NCI-H2196 treated with DMSO at 0.1 percent for 48 hours (cell line): Measurements from ENCODE around the gene SLC5A2.
A peak's percentile ranks its signal among the peaks of the same experiment; 100 is the strongest.
"Not testable (repeated sequence)": the region's sequence is repeated elsewhere in the genome, so short reads cannot be mapped to it uniquely, and the experiment has no call there.

ENCODE experiments used
- DNase-seq: peaks from one replicate; lab custom pipeline; 2025; ENCODE audit not compliant: unreplicated experiment; lab: John Stamatoyannopoulos, UW

The SLC5A2 gene

GRCh38 chr16:31474773-31475738, 7.9 kb upstream of the SLC5A2 start:
- DNase-seq: no peak

DNA sequence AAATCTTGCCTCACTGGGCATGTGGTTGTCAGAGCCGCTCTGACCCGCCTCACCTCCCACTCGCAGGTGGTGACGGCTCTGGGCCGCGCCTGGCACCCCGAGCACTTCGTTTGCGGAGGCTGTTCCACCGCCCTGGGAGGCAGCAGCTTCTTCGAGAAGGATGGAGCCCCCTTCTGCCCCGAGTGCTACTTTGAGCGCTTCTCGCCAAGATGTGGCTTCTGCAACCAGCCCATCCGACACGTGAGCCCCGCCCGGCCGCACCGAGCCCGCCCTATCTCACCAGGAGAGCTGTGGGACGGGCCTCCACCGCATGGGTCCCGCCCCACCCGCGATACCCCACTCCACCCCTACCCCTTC, 7.0 kb upstream of the SLC5A2 start:
- DNase-seq: no peak

- DNase-seq: no peak
These were observed 6.4 kb upstream of the SLC5A2 start for GRCh38 chr16:31476303-31477219.

- no peak for DNase-seq
These were observed 5.4 kb upstream of the SLC5A2 start for GRCh38 chr16:31477220-31478216.

DNA sequence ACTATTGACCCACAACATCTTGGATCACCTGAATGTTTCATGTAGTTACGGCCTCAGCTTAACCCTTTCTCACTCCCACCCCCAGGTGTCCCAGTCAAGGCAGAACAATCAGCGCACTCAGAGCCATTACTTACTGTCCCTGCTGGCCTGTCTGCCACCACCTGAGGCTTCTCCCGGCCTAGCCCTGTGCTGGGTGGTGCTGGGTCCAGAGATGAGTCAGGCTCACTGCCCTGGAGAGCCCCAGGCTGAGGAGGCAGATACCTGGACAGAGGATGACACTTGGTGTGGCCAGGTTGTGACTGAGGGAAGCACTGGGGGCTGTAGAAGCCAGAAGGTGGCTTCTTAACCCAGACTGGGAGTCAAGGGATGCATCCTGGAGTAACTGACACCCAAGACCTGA, 4.0 kb upstream of the SLC5A2 start:
- no peak for DNase-seq

DNA sequence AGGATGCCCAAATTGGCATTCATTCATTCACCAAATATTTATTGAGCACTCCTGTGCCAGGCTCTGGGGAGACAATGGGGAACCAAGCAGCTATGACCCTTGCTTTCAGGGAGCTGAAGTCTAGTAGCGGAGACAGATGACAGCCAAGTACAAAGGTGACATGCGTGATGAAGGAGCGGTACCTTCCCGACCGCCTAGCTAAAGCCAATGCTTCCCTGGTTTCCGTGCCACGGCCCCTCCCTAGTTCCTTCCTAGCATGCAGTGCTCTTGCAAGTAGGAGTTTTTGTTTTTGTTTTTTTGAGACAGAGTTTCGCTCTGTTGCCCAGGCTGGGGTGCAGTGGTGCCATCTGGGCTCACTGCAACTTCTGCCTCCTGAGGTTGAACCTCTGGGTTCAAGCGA, 3.2 kb upstream of the SLC5A2 start:
- DNase-seq: no peak

DNA sequence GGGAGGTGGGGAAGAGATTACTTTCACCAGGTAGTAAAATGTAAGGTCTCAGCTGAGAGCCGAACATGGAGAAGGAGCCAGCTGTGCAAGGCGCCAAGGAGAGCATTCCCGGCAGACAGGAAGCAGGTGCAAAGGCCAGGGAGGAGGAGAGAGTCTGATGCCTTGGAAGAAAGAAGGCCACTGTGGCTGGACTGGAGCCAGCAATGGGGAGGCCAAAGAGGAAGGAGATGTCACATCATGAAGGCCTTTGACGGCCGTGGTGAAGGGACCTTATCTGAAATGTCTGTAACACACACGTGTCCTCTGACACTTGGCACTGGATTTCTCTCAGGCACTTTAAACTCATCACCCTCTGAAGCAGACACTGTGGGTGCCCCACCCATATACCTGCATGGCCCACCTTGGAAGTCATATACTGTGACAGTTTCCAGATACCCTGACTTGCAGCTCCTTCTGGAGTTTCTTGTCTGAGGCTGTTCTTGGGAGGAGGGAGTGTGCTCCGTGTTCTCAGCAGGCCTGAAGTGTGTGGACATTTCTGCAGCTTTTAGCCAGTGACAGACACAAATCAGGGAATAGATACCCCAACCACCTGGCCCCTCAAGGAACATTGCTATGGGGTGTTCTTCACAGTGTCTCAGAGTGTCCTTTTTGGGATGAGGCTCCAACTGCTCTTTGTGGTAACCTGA, 1.9 kb upstream of the SLC5A2 start:
- no peak for DNase-seq

- DNase-seq: not testable (repeated sequence)
These were observed 1.1 kb downstream of the SLC5A2 start for GRCh38 chr16:31484048-31484447.

DNA sequence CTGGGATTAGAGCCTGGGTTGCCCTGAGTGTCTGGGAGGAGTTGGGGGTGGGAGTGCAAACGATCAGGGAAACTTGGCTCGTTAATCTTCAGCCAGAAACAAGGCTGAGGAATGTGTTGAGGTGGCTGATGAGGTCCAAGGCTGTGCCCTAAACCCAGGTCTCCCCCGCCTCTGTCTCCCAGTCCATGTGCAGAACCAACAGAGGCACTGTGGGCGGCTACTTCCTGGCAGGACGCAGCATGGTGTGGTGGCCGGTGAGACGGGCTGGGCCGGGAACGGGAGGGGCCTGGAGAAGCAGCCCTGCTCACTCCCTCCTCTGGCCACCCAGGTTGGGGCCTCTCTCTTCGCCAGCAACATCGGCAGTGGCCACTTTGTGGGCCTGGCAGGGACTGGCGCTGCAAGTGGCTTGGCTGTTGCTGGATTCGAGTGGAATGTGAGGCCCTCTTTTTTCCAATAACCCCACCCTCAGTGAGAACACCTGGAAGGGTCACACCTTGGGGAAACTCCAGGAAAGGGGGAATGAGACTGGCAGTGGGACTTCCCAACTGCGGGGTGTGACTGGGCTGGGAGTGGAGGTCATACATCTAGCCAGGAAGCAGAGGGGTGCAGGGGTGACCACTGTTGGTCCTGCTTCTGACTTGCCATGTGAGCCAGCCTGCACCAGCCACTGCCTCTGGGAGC, 1.7 kb downstream of the SLC5A2 start:
- no peak for DNase-seq

DNA sequence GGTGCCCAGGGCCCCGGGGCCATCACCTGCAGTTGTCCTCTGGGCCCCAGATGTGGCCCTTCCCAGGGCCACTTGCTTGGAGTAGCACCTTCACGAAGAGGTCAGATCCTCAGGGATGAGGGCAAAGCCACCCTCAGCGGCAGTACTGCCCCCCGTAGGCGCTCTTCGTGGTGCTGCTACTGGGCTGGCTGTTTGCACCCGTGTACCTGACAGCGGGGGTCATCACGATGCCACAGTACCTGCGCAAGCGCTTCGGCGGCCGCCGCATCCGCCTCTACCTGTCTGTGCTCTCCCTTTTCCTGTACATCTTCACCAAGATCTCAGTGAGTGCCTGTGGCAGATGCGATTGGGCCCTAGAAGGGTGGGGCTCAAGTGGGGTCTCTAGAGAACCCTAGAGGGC, 2.6 kb downstream of the SLC5A2 start:
- no peak for DNase-seq

DNA sequence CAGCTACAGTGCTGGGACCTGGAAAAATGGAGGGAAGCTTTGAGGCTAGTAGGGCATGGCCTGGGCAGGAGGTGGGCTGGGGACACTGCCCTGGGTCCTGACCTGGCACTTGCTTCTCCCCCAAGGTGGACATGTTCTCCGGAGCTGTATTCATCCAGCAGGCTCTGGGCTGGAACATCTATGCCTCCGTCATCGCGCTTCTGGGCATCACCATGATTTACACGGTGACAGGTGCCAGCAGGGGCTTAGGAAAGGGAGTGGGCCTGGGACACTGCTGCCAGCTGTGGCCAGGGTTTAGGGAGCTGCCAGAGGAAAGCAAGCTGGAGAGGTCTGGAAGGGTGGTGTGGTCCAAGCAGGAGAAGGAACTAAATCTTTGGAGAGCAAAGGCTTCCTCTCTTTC, 3.1 kb downstream of the SLC5A2 start:
- DNase-seq: no peak

- no peak for DNase-seq
These were observed 4.3 kb downstream of the SLC5A2 start for GRCh38 chr16:31487071-31487719.

- peak; percentile 65 for DNase-seq
These were observed 5.0 kb downstream of the SLC5A2 start for GRCh38 chr16:31487720-31488467.

DNA sequence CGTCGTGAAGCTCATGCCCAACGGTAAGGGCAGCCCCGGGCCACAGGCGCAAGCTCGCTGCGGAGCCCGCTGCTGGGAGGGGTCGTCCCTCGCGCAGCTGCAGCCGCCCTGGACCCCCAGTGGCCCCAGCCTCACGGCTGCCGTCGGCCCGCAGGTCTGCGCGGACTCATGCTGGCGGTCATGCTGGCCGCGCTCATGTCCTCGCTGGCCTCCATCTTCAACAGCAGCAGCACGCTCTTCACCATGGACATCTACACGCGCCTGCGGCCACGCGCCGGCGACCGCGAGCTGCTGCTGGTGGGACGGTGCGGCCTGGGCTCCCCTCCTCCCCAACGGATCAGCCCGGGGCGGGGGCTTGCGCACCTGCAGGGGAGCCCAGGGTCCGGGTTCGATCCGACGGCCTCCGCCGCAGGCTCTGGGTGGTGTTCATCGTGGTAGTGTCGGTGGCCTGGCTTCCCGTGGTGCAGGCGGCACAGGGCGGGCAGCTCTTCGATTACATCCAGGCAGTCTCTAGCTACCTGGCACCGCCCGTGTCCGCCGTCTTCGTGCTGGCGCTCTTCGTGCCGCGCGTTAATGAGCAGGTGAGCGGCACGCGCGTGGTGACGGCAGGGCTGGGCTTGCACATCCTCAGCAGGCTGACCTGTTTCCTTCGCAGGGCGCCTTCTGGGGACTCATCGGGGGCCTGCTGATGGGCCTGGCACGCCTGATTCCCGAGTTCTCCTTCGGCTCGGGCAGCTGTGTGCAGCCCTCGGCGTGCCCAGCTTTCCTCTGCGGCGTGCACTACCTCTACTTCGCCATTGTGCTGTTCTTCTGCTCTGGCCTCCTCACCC, 5.8 kb downstream of the SLC5A2 start:
- DNase-seq: no peak

DNA sequence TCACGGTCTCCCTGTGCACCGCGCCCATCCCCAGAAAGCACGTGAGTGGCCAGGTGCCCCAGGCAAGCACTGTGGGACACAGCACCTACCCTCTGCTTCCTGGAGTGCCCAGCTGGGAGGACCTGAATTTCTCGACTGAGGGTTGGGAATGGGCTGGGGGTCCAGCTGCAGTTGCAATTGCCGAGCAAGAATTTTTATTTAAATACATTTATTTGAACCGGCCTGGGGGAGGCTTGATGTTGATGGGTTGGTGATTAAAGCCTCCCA, 6.3 kb downstream of the SLC5A2 start:
- DNase-seq: no peak

DNA sequence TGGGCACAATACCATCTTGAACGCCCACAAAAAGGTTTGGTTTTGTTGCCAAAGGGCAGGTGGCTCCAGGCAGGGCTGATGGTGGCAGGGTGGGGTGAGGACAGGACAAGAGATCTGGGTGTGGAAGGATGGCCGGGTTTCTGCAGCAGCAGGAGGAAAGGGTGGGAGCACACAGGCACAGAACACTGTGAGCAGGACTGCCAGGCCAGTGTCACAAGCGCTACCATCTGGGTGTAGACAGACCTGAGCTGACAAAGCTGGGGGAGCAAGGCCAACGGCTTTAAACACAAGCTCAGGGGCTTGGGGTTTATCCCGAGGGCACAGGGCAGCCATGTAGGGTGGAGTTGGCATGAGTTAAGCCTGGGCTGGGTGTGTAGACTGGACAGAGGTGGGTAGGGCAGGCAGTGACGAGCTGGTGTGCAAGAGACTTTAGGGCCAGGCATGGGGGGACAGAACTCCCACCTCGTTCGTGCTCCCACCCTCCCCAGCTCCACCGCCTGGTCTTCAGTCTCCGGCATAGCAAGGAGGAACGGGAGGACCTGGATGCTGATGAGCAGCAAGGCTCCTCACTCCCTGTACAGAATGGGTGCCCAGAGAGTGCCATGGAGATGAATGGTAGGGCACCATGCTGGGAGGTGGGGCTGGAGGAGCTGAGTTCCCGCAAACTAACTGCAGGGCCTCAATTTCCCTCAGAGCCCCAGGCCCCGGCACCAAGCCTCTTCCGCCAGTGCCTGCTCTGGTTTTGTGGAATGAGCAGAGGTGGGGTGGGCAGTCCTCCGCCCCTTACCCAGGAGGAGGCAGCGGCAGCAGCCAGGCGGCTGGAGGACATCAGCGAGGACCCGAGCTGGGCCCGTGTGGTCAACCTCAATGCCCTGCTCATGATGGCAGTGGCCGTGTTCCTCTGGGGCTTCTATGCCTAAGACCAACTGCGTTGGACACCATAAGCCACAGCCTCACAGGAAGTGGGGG, 7.0 kb downstream of the SLC5A2 start:
- no peak for DNase-seq
